ENCODE results near the gene CDCP2. TPM values are rescaled to one million over a fixed set of nuclear protein-coding genes. Genes with fewer than 3 reads are reported as not detected.

The CDCP2 gene
- total and polyA plus RNA-seq, 2 donors (not counting 1 experiment from before 2014, with no cell fraction given): 0.25 TPM; not detected in 1

DNA sequence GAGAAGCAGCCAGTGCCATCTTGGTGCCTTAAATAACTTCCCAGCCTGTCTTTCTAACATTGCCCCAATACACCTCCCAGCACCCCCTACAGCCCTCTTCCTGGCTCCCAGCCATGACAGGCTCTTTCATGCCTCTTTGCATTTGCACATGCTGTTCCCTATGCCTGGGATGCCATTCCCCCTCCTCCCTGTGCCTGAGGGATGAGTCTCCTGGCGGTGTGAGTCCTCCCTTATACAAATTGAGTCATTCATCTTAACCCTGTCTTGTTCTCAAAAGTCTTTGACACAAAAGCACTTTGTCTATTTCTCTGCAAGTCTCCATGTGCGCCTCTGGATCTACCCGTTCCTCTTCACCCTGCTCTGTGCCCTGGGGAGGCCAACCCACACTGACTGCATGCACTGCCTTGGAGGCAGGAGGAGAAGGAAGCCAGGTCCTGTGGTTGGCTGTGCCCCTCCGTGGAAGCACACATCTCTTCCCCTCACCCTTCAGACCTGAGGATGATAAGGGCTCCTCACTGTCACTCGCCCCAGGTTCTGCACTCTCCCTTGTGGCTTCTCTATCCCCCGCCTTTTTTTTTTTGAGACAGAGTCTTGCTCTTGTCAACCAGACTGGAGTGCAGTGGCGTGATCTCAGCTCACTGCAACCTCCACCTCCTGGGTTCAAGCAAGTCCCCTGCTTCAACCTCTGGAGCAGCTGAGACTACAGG lies 25.1 kb downstream of the CDCP2 start:
- ChIA-PET CTCF (no interaction called here), POLR2A (no interaction called here)
- H3K4me1 ChIP-seq (ENCODE audit: control insufficient read depth in 2 of 2, insufficient read depth in 2 of 2, low read length in 2 of 2): no peaks in the 10 kb centered on the region
- peaks cover 6% of the 10 kb centered on the region for H3K27me3 Mint-ChIP-seq
- no peaks in the 10 kb centered on the region for H3K27me3 ChIP-seq (replicated peaks in 1 of 4; ENCODE audit: control extremely low read depth in 1 of 4, control insufficient read depth in 3 of 4, insufficient read depth in 4 of 4, low read length in 3 of 4)
- no peaks in the 10 kb centered on the region for H4K20me1 ChIP-seq (ENCODE audit: control insufficient read depth, insufficient read depth, low read length, poor library complexity, severe bottlenecking)
- H3K4me2 ChIP-seq (replicated peaks; ENCODE audit: low read depth, low read length, poor library complexity, severe bottlenecking): no peak overlapping the region
- intact Hi-C loops (cut with micrococcal nuclease): no loop called here
- 83% methylated on average over 6 of the region's 7 CpGs for WGBS (ENCODE audit: insufficient coverage)
- no peak for DNase-seq
- no peak overlapping the region for H3K27ac ChIP-seq (ENCODE audit: low read length in 2 of 2)
- ATAC-seq (ENCODE audit: low read depth): no peak
- H3K79me2 ChIP-seq (ENCODE audit: control insufficient read depth, insufficient read depth, low read length): no peaks in the 10 kb centered on the region
- H3K9me3 ChIP-seq (ENCODE audit: control extremely low read depth in 1 of 3, control insufficient read depth in 2 of 3, insufficient read depth in 1 of 3, low read length in 2 of 3): no peaks in the 10 kb centered on the region
- H3K4me3 Mint-ChIP-seq: no peak overlapping the region
- H3K4me1 Mint-ChIP-seq: no peaks in the 10 kb centered on the region
- TF ChIP-seq, protein P1, sequence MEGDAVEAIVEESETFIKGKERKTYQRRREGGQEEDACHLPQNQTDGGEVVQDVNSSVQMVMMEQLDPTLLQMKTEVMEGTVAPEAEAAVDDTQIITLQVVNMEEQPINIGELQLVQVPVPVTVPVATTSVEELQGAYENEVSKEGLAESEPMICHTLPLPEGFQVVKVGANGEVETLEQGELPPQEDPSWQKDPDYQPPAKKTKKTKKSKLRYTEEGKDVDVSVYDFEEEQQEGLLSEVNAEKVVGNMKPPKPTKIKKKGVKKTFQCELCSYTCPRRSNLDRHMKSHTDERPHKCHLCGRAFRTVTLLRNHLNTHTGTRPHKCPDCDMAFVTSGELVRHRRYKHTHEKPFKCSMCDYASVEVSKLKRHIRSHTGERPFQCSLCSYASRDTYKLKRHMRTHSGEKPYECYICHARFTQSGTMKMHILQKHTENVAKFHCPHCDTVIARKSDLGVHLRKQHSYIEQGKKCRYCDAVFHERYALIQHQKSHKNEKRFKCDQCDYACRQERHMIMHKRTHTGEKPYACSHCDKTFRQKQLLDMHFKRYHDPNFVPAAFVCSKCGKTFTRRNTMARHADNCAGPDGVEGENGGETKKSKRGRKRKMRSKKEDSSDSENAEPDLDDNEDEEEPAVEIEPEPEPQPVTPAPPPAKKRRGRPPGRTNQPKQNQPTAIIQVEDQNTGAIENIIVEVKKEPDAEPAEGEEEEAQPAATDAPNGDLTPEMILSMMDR (IDR thresholded peaks at IDR 0.05): no peak
- no peak for TF ChIP-seq EZH2 (IDR thresholded peaks at IDR 0.05; ENCODE audit: borderline replicate concordance, insufficient read depth, low read depth, low read length, poor library complexity, severe bottlenecking)
- no peak overlapping the region for H2AFZ ChIP-seq (ENCODE audit: insufficient read depth, low read depth, low read length, poor library complexity, severe bottlenecking)
- no peaks in the 10 kb centered on the region for H3K9me3 Mint-ChIP-seq (ENCODE audit: insufficient read depth)
- no peak overlapping the region for H3K4me3 ChIP-seq (ENCODE audit: control extremely low read depth in 1 of 5, extremely low read depth in 1 of 5, insufficient read depth in 1 of 5, low read depth in 2 of 5, low read length in 4 of 5)
- H3K36me3 ChIP-seq (replicated peaks in 1 of 2; ENCODE audit: control extremely low read depth in 1 of 2, control insufficient read depth in 1 of 2, extremely low read depth in 1 of 2, insufficient read depth in 2 of 2, low read length in 1 of 2): no peaks in the 10 kb centered on the region
- no peak overlapping the region for H3K9ac ChIP-seq (ENCODE audit: low read length)
- H3K27ac Mint-ChIP-seq: no peak overlapping the region

DNA sequence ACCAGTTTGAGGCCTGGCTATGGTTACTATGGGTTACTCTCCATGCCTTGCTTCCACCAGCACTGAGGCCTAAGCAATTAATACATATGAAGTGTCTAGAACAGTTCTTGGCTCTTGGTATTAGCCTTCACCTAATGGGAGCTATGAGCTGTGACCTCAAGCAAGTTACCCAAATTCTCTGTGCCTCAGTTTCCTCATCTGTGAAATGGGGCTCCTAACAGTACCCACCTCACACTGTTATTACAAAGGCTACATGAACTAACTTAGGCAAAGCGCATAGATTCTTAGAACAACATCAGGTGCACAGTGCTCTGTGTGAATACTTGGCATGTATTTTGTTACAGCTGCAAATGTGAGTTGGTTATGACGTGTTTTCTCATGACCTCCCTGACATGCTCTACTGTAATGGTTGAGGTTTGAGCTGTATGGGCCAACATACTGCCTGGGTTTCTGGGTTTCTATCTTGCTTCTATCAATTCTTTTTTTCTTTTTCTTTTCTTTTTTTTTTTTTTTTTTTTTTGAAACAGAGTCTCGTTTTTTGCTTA lies 26.5 kb downstream of the CDCP2 start:
- no peak for ATAC-seq (ENCODE audit: low read depth)
- TF ChIP-seq, protein P1 (IDR thresholded peaks at IDR 0.05): no peak
- H3K27ac Mint-ChIP-seq: no peak overlapping the region

More for the DNA sequence above, 26.5 kb downstream of the CDCP2 start:
- WGBS (ENCODE audit: insufficient coverage): 80% methylated on average over 1 of the region's 3 CpGs
- Histone ChIP-seq H3K27me3 (replicated peaks in 1 of 4; ENCODE audit: control extremely low read depth in 1 of 4, control insufficient read depth in 3 of 4, insufficient read depth in 4 of 4, low read length in 3 of 4) (peaks cover 0 to 8% (median 0%) of the 10 kb centered on the region in 4 experiments), H4K20me1 (ENCODE audit: control insufficient read depth, insufficient read depth, low read length, poor library complexity, severe bottlenecking) (no peaks in the 10 kb centered on the region), H2AFZ (ENCODE audit: insufficient read depth, low read depth, low read length, poor library complexity, severe bottlenecking) (no peak overlapping the region), H3K4me2 (replicated peaks; ENCODE audit: low read depth, low read length, poor library complexity, severe bottlenecking) (no peak overlapping the region), H3K79me2 (ENCODE audit: control insufficient read depth, insufficient read depth, low read length) (no peaks in the 10 kb centered on the region), H3K4me3 (ENCODE audit: control extremely low read depth in 1 of 5, extremely low read depth in 1 of 5, insufficient read depth in 1 of 5, low read depth in 2 of 5, low read length in 4 of 5) (no peak overlapping the region), H3K9me3 (ENCODE audit: control extremely low read depth in 1 of 3, control insufficient read depth in 2 of 3, insufficient read depth in 1 of 3, low read length in 2 of 3) (no peaks in the 10 kb centered on the region), H3K9ac (ENCODE audit: low read length) (no peak overlapping the region), H3K4me1 (ENCODE audit: control insufficient read depth in 2 of 2, insufficient read depth in 2 of 2, low read length in 2 of 2) (peaks cover 0 to 4% of the 10 kb centered on the region in 2 donors), H3K36me3 (replicated peaks in 1 of 2; ENCODE audit: control extremely low read depth in 1 of 2, control insufficient read depth in 1 of 2, extremely low read depth in 1 of 2, insufficient read depth in 2 of 2, low read length in 1 of 2) (no peaks in the 10 kb centered on the region), H3K27ac (ENCODE audit: low read length in 2 of 2) (no peak overlapping the region)
- peaks cover 3% of the 10 kb centered on the region for H3K4me1 Mint-ChIP-seq
- POLR2A ChIA-PET: no interaction called here
- intact Hi-C loops (cut with micrococcal nuclease): no loop called here
- CTCF ChIA-PET: interaction anchor here (0.7 kb wide), 1 partner anchor 782 kb away, joined by 3 read pairs; no protein-coding TSS in a partner anchor
- no peaks in the 10 kb centered on the region for H3K9me3 Mint-ChIP-seq (ENCODE audit: insufficient read depth)
- no peak for DNase-seq
- H3K27me3 Mint-ChIP-seq: peaks cover 13% of the 10 kb centered on the region
- H3K4me3 Mint-ChIP-seq: no peak overlapping the region
